Measurements from ENCODE around the gene RPS24.

DNA sequence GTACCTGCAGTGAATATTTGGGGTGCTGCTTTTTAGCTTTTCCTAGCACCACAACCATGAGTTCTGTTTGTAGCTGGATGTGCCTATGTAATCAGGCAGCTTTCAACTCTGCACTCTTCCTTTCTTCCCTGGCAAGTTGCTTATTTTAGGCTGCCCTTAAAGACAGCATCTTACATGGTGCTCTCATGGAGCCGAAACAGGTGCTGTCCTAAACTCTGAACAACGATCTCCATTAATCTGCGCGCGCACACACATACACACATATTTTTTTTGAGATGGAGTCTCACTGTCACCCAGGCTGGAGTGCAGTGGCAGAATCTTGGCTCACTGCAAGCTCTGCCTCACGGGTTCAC is 9.1 kb downstream of the RPS24 start:
- no peak for TF ChIP-seq SAFB2 (IDR thresholded peaks at IDR 0.05; ENCODE audit: borderline replicate concordance, low read depth, low read length, severe bottlenecking)
- TF ChIP-seq JUN (IDR thresholded peaks at IDR 0.05; ENCODE audit: borderline replicate concordance, low read depth, low read length): no peak
- no peak for TF ChIP-seq JUN (CRISPR knock-in tag; IDR thresholded peaks at IDR 0.05; ENCODE audit: borderline replicate concordance)
- TF ChIP-seq CHD1 (IDR thresholded peaks at IDR 0.05; ENCODE audit: low read length): no peak
- no peak for TF ChIP-seq ARNT (IDR thresholded peaks at IDR 0.05)
- TF ChIP-seq TSC22D4 (tag; IDR thresholded peaks at IDR 0.05): no peak
- TF ChIP-seq MYC (IDR thresholded peaks at IDR 0.05; ENCODE audit: low read depth, low read length): no peak
- TF ChIP-seq MYC (CRISPR knock-in tag; IDR thresholded peaks at IDR 0.05; ENCODE audit: borderline replicate concordance, low read depth): no peak
- no peak for TF ChIP-seq ZNF77 (CRISPR knock-in tag; IDR thresholded peaks at IDR 0.05)
- TF ChIP-seq ZKSCAN1 (IDR thresholded peaks at IDR 0.05; ENCODE audit: low read depth, low read length): no peak
- TF ChIP-seq TBP (optimal IDR thresholded peaks at IDR 0.05; ENCODE audit: low read depth, low read length): no peak
- TF ChIP-seq NR2F6 (CRISPR knock-in tag; IDR thresholded peaks at IDR 0.05): no peak
- no peak for TF ChIP-seq ZNF274 (IDR thresholded peaks at IDR 0.05; ENCODE audit: borderline replicate concordance, low read depth, low read length)

Measured in K562 (cell line).